Mesendoderm (in vitro differentiated cells): Measurements from ENCODE around the gene GRK1.

Experiments
- DNase-seq: peaks from one replicate; pipeline ENCODE4 v3.0.0; 2013
- H2AK5ac ChIP-seq: 2 replicates; pipeline ENCODE4 v1.6.1; 2013; ENCODE audit warnings: low read length, inconsistent platforms
- H2BK120ac ChIP-seq: 2 replicates; pipeline ENCODE4 v1.6.1; 2013; ENCODE audit warnings: low read depth, mild to moderate bottlenecking, low read length, moderate library complexity, mixed read lengths
- H2BK15ac ChIP-seq: replicated peaks from 2 replicates; pipeline ENCODE4 v1.6.1; 2013; ENCODE audit warnings: low read depth, mild to moderate bottlenecking, moderate library complexity
- H2BK5ac ChIP-seq: 2 replicates; pipeline ENCODE4 v1.6.1; 2013; ENCODE audit warnings: low read length, inconsistent platforms
- H3K18ac ChIP-seq: 2 replicates; pipeline ENCODE4 v1.6.1; 2013; ENCODE audit warnings: mild to moderate bottlenecking, low read length, mixed read lengths
- H3K23ac ChIP-seq: one replicate; pipeline ENCODE4 v1.6.1; 2013; ENCODE audit warnings: low read length
- H3K27ac ChIP-seq: 2 replicates; pipeline ENCODE4 v1.5.1; 2013; ENCODE audit warnings: low read depth, mild to moderate bottlenecking, inconsistent platforms, low read length, moderate library complexity
- H3K27me3 ChIP-seq: 2 replicates; pipeline ENCODE4 v1.6.1; 2013; ENCODE audit warnings: low read length, control low read depth, mild to moderate bottlenecking, inconsistent platforms; ENCODE audit not compliant: insufficient read depth, poor library complexity
- H3K36me3 ChIP-seq: 2 replicates; pipeline ENCODE4 v1.6.1; 2013; ENCODE audit warnings: low read length, inconsistent platforms; ENCODE audit not compliant: control insufficient read depth, insufficient read depth
- H3K4ac ChIP-seq: one replicate; pipeline ENCODE4 v1.6.1; 2013; ENCODE audit warnings: low read depth, mild to moderate bottlenecking, low read length, moderate library complexity
- H3K4me1 ChIP-seq: 2 replicates; pipeline ENCODE4 v1.6.1; 2013; ENCODE audit warnings: low read depth, low read length, inconsistent platforms; ENCODE audit not compliant: control insufficient read depth
- H3K4me2 ChIP-seq: 2 replicates; pipeline ENCODE4 v1.6.1; 2013; ENCODE audit warnings: low read length
- H3K4me3 ChIP-seq: 2 replicates; pipeline ENCODE4 v1.5.1; 2013; ENCODE audit warnings: mild to moderate bottlenecking, low read length
- H3K56ac ChIP-seq: one replicate; pipeline ENCODE4 v1.6.1; 2013; ENCODE audit warnings: low read length
- H3K79me1 ChIP-seq: 2 replicates; pipeline ENCODE4 v1.6.1; 2013; ENCODE audit warnings: low read length, inconsistent platforms
- H3K79me2 ChIP-seq: 2 replicates; pipeline ENCODE4 v1.6.1; 2013; ENCODE audit warnings: mild to moderate bottlenecking, low read length; ENCODE audit not compliant: control insufficient read depth, insufficient read depth
- H3K9ac ChIP-seq: 2 replicates; pipeline ENCODE4 v1.6.1; 2013; ENCODE audit warnings: low read length, inconsistent platforms
- H4K5ac ChIP-seq: one replicate; pipeline ENCODE4 v1.6.1; 2013; ENCODE audit warnings: low read length
- H4K8ac ChIP-seq: one replicate; pipeline ENCODE4 v1.6.1; 2013; ENCODE audit warnings: low read depth, mild to moderate bottlenecking, control low read depth, low read length, moderate library complexity
- WGBS: extraction: QIAGEN DNeasy Blood & Tissue Kit; methylation state at CpG from one replicate; pipeline ENCODE4 v1.1.7; 2013; ENCODE audit warnings: low lambda C conversion rate, missing lambda C conversion rate; ENCODE audit not compliant: insufficient coverage; ENCODE audit errors: extremely low coverage; 5-methylcytosine and 5-hydroxymethylcytosine counted together

GRK1 gene

DNA sequence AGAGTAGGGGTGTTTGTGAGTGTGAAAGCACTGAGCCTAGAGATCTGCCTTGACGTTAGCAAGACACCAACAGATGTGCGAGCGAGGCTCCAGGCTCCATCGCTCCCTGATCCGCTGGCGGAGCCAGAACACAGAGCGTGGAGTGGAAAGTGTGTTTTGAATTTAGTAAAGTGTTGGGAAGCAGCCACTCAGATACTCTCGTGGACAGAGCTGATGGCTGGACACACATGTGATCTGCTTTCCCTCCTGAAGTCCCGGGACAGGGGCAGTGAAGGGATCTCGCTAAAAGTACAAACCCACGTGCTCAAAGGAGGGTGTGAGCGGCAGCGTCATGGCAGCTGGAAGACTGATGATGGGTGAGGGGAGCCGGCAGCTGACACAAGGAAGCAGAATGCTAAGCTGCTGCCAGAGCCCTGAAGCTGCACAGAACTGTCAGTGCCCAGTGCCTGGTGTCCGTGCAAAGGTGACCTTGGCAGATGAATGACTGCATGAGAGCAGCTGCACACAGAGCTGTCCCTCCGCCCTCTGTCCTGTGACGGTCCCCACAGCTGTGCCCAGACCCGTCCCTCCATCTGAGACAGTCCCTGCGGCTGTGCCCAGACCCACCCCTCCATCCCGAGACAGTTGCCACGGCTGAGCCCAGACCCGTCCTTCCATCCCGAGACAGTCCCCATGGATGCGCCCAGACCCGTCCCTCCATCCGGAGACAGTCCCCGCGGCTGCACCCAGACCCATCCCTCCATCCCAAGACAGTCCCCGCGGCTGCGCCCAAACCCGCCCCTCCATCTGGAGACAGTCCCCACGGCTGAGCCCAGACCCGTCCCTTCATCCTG lies 62.4 kb downstream of the GRK1 start:
- Histone ChIP-seq H3K36me3 (no peaks in the 10 kb centered on the region), H3K18ac (no peak overlapping the region), H3K4ac (no peak overlapping the region), H3K4me3 (no peak overlapping the region), H4K8ac (no peak overlapping the region), H3K79me2 (no peaks in the 10 kb centered on the region), H3K56ac (no peak overlapping the region), H3K27ac (no peak overlapping the region), H2BK15ac (no peak overlapping the region), H3K4me1 (no peaks in the 10 kb centered on the region), H3K23ac (no peak overlapping the region), H3K79me1 (no peaks in the 10 kb centered on the region), H3K4me2 (no peak overlapping the region), H3K27me3 (no peaks in the 10 kb centered on the region), H2AK5ac (no peak overlapping the region), H3K9ac (no peak overlapping the region), H4K5ac (no peak overlapping the region), H2BK5ac (no peak overlapping the region), H2BK120ac (no peak overlapping the region)
- no CpG with 5 or more reads among the region's 34 CpGs for WGBS
- no peak for DNase-seq

- DNase-seq: no peak
Observed at GRCh38 chr13:113730258-113730691, 63.3 kb downstream of the GRK1 start.

DNA sequence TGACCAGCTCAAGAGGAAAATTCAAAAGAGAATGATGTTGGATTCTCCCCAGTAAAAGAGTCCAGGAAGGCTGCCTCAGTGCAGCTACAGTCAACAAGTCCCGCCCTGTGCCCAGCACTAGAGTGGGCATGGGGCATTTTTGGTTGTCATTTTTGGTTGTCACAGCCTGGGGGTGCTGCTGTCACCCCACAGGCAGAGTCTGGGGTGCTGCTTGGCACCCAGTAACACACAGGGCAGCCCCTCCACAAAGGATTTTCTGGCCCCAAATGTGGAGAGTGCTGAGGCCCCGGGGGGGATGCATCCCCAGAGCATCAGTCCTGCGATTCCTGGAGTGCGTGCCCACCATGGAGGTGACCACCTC lies 63.8 kb downstream of the GRK1 start:
- Histone ChIP-seq H3K27me3 (no peaks in the 10 kb centered on the region), H2BK5ac (no peak overlapping the region), H3K23ac (no peak overlapping the region), H4K8ac (no peak overlapping the region), H3K9ac (no peak overlapping the region), H4K5ac (no peak overlapping the region), H2AK5ac (no peak overlapping the region), H3K4me1 (no peaks in the 10 kb centered on the region), H3K56ac (no peak overlapping the region), H3K79me1 (no peaks in the 10 kb centered on the region), H3K36me3 (no peaks in the 10 kb centered on the region), H3K4ac (no peak overlapping the region), H3K4me2 (no peak overlapping the region), H3K79me2 (no peaks in the 10 kb centered on the region), H3K27ac (no peak overlapping the region), H2BK120ac (no peak overlapping the region), H3K18ac (no peak overlapping the region), H2BK15ac (no peak overlapping the region), H3K4me3 (no peak overlapping the region)
- no CpG with 5 or more reads among the region's 4 CpGs for WGBS
- no peak for DNase-seq

More at GRCh38 chr13:113730258-113730691, 63.3 kb downstream of the GRK1 start:
- H3K56ac ChIP-seq: no peak overlapping the region
- no peak overlapping the region for H2BK15ac ChIP-seq
- no peak overlapping the region for H2BK5ac ChIP-seq
- H3K79me1 ChIP-seq: no peaks in the 10 kb centered on the region
- H3K4me3 ChIP-seq: no peak overlapping the region
- no peaks in the 10 kb centered on the region for H3K79me2 ChIP-seq
- H3K36me3 ChIP-seq: no peaks in the 10 kb centered on the region
- H4K5ac ChIP-seq: no peak overlapping the region
- no peaks in the 10 kb centered on the region for H3K4me1 ChIP-seq
- no peak overlapping the region for H3K18ac ChIP-seq
- no peak overlapping the region for H3K4ac ChIP-seq
- H3K27me3 ChIP-seq: no peaks in the 10 kb centered on the region
- H3K9ac ChIP-seq: no peak overlapping the region
- H2BK120ac ChIP-seq: no peak overlapping the region
- no peak overlapping the region for H4K8ac ChIP-seq
- no CpG with 5 or more reads among the region's 21 CpGs for WGBS
- no peak overlapping the region for H3K23ac ChIP-seq
- H2AK5ac ChIP-seq: no peak overlapping the region
- no peak overlapping the region for H3K4me2 ChIP-seq
- no peak overlapping the region for H3K27ac ChIP-seq

DNA sequence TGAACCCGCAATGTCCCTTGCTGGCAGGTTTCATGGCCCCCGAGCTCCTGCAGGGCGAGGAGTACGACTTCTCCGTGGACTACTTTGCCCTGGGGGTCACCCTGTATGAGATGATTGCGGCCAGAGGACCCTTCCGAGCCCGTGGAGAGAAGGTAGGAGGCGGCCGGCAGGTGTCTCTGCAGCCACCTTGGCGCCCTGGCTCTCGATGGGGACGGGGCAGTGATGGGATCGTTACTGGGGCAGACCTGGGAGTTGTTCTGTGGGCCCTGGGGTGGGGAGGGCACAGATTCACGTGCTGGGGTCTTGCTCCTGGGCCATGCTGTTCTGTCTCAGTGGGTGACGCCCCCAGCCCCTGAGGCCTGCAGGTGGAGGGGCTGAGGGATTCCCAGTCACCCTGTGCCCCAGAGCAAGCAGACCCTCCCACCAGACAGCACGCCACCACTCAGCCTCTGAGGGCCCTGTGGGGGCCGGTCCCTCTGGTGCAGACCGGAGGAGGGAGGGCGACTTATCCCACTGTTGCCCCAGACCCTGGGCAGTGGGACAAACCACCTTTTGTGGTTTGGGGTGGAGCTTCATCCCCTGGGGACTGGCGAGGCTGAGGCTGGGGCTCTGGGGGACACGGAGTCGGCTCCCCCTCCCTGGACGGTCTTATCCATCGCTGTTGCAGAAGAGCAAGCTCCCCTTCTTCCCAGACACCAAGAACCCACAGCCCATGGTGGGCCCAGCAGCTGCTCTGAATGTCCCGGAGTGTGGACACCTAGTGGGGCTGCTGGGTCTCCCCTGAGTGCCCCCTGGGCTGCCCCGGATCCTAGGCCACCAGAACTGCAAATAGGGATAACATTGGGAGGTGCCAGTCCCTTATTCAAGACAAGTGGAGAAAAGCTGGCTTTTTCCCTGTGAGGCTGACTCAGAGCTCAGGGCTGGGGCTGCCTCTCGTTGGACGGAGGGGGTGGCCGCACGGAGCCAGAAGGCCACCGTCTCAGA lies 64.5 kb downstream of the GRK1 start:
- Histone ChIP-seq H3K27me3 (no peaks in the 10 kb centered on the region), H2BK5ac (no peak overlapping the region), H3K36me3 (no peaks in the 10 kb centered on the region), H4K8ac (no peak overlapping the region), H3K4me3 (no peak overlapping the region), H3K18ac (no peak overlapping the region), H3K4me1 (no peaks in the 10 kb centered on the region), H3K9ac (no peak overlapping the region), H3K27ac (no peak overlapping the region), H4K5ac (no peak overlapping the region), H3K79me2 (no peaks in the 10 kb centered on the region), H3K4ac (no peak overlapping the region), H2BK120ac (no peak overlapping the region), H3K79me1 (no peaks in the 10 kb centered on the region), H2BK15ac (no peak overlapping the region), H3K4me2 (no peak overlapping the region), H2AK5ac (no peak overlapping the region), H3K56ac (no peak overlapping the region), H3K23ac (no peak overlapping the region)
- no CpG with 5 or more reads among the region's 32 CpGs for WGBS
- DNase-seq: no peak

GRCh38 chr13:113732176-113732960 lies 65.3 kb downstream of the GRK1 start:
- Histone ChIP-seq H2AK5ac (no peak overlapping the region), H3K79me1 (no peaks in the 10 kb centered on the region), H3K18ac (no peak overlapping the region), H2BK120ac (no peak overlapping the region), H3K36me3 (no peaks in the 10 kb centered on the region), H4K5ac (no peak overlapping the region), H3K4me1 (no peaks in the 10 kb centered on the region), H3K79me2 (no peaks in the 10 kb centered on the region), H3K56ac (no peak overlapping the region), H2BK15ac (no peak overlapping the region), H3K27ac (no peak overlapping the region), H3K4me3 (no peak overlapping the region), H3K4me2 (no peak overlapping the region), H4K8ac (no peak overlapping the region), H3K23ac (no peak overlapping the region), H2BK5ac (no peak overlapping the region), H3K27me3 (no peaks in the 10 kb centered on the region), H3K4ac (no peak overlapping the region), H3K9ac (no peak overlapping the region)
- WGBS: no CpG with 5 or more reads among the region's 29 CpGs
- no peak for DNase-seq
